ENCODE results near the gene DNASE1L2. TPM values are rescaled to one million over a fixed set of nuclear protein-coding genes. Genes with fewer than 3 reads are reported as not detected.

Gene DNASE1L2
- total RNA-seq, 4 donors from 2014 or later = 0.34 to 0.82 TPM; not detected in 2

DNA sequence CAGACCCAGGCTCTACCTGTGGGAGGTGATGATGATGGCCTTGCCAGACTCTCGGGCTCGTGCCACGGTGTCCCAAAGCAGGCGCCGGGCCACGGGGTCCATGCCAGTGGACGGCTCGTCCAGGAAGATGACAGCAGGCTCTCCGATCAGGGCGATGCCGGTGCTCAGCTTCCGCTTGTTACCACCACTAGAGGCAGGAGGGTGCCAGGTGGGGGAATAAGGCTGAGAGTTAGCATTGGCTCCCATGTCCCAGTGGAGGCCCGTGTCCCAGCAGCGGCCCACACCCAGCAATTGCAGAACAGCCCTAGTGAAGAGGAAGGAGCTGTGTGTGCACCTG, 42.0 kb downstream of the DNASE1L2 start:
- TF ChIP-seq, protein P1, sequence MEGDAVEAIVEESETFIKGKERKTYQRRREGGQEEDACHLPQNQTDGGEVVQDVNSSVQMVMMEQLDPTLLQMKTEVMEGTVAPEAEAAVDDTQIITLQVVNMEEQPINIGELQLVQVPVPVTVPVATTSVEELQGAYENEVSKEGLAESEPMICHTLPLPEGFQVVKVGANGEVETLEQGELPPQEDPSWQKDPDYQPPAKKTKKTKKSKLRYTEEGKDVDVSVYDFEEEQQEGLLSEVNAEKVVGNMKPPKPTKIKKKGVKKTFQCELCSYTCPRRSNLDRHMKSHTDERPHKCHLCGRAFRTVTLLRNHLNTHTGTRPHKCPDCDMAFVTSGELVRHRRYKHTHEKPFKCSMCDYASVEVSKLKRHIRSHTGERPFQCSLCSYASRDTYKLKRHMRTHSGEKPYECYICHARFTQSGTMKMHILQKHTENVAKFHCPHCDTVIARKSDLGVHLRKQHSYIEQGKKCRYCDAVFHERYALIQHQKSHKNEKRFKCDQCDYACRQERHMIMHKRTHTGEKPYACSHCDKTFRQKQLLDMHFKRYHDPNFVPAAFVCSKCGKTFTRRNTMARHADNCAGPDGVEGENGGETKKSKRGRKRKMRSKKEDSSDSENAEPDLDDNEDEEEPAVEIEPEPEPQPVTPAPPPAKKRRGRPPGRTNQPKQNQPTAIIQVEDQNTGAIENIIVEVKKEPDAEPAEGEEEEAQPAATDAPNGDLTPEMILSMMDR (IDR thresholded peaks at IDR 0.05; ENCODE audit: low read depth) = no peak

DNA sequence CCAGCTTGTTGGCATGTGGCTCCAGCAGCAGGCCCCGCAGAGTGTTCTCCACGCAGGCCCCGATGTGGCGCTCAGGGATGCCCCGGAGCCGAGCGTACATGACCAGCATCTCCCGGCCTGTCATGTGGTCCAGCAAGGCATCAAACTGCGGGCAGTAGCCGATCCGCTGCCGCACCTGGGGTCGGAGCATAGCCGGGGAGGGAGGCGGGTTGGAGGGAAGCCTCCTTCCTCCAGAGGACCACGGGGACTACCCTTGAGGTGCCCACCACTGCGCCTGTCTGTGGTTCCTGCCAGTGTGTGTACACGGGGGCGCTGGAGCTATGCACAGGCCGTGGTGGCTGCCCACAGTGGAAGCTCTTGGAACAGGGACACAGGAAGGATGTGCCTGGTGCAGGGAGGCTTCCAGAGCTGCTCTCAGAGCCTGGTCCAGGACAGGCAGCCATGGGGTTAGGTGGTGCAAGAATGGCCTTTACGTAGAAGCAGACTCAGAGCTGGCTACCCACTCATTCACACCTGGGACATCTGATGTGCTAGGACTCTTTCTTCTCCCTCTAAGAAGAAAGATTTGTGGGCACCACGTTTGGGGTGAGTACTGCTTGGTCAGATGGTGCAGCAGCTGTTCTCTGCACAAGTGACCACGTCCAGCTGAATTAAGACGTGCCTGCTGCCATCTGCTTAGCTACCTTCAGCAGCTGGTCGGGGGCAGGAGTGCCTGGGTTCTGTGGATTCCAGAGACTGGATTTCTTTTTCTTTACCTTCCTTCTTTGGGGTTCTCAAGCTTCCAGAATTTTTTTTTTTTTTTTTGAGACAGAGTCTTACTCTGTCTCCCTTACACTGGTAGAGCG, 42.9 kb downstream of the DNASE1L2 start:
- TF ChIP-seq, protein P1 (IDR thresholded peaks at IDR 0.05; ENCODE audit: low read depth) = no peak

DNA sequence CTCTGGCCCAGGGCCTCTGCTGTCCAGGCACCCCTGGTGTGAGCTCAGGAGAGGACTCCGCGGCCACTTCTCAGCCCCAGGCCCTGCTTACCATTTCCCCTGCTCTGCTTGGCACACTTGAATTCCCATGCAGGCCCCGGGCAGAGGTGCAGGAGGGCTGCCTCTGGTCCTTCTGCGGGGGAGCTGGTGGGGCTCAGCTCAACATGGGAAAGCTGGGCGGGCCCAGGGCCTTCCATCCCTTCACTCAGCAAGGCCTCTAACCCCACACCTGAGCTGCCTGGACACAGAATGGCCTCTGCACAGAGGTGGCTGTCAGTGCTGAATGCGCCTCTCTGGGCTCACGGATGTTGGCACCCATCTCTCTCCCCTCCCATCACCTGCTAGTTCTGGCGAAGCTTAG, 44.2 kb downstream of the DNASE1L2 start:
- TF ChIP-seq, protein P1 (IDR thresholded peaks at IDR 0.05; ENCODE audit: low read depth) = no peak

DNA sequence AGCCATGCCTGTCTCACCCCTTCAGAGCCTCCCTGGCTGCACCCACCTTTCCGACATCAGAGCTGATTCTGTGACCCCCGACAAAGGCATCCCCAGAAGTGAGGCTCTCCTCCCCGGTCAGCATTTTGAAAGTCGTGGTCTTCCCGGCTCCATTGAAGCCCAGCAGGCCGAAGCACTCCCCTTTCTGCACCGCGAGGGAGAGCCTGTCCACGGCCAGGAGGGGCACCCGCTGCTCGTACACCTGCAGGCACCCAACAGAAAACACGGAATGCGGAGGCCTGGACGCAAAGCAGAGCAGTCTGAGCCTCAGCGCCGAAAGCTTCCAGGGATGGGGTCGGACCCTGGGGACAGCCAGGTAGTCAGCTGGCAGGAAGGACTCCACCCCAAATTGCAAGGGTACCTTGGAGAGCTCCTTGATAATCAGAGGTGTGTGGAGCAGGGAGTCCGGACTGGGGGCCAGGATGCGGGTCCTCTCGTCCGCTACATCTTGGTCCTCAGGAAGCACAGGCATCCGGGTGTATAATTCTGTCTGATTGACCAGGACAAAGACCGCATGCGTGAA, 44.8 kb downstream of the DNASE1L2 start:
- TF ChIP-seq, protein P1 (IDR thresholded peaks at IDR 0.05; ENCODE audit: low read depth) = no peak

DNA sequence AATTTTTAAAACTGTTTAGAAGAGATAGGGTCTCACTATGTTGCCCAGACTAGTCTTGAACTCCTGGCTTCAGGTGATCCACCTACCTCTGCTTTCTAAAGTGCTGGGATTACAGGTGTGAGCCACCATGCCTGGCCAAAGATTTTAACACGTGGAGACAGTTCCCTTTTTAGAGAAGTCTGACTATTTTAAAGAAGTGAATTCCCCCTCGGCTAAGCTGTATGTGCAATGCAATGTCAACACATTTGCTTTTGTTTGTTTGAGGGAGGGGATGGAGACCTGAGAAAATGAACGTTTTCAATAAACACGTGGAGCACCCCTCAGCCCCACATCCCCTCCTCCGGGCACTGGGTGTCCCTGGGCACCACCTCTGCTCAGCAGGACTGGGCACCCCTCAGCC, 46.0 kb downstream of the DNASE1L2 start:
- TF ChIP-seq, protein P1 (IDR thresholded peaks at IDR 0.05; ENCODE audit: low read depth) = no peak

DNA sequence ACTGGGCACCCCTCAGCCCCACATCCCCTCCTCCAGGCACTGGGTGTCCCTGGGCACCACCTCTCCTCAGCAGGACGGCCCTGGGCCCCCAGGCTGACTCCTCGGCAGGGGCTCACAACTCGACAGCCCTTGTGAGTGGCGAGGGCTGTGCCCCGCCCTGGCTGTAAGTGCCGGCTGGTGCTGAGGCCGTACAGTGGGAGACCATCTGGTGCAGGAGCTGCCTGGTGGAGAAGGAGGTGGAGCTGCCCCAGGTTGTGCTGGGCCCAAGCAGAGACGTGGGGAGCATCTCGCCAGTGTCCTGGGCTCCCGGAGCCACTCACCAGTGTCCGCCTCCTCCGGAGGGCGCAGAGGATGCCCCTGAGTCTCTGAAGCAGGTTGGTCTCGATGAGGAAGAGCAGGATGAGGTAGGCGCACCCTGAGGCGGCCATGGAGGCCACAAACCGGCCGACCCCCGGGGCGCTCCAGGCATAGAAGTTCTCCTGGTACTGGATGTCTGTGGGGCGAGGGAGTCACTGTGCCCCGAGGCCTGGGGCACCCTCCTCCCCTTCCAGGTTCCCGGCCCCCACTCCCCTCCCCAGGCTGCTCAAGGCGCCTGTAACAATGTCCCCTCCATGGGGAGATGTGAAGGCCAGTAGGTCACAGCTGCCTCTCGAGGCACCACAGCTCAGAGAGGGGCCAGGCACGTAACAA, 46.8 kb downstream of the DNASE1L2 start:
- TF ChIP-seq, protein P1 (IDR thresholded peaks at IDR 0.05; ENCODE audit: low read depth) = no peak

Data from subcutaneous adipose tissue (tissue), 4 donors.